ENCODE results near the gene FFAR2.

Gene FFAR2

DNA sequence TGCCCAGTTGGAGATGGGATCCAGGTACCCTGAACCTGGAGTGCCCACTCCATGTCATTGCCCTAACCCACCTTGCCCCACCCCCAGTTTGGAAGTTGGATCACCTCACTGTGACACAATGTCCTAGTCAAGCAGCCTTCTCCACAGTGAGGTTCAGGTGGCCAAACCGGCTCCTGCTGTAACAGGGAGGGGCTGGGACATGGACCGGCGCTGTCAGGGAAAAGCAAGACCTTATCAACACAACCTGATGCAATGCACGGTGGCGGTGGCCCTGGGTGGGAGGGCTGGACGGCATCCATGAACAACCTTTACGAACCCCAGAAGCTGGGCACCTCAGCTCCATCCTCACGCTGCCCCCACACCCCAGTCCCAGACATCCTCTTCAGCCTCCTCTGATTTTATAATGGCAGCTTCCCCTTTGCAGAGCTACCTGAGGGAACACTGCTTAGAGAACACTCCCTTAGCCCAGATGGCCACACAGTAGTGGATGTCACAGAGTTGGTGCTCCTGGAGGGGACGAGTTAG lies 43.8 kb downstream of the FFAR2 start:
- DNase-seq, result no peak

GRCh38 chr19:35493971-35494370 lies 45.9 kb downstream of the FFAR2 start:
- no peak for DNase-seq

DNA sequence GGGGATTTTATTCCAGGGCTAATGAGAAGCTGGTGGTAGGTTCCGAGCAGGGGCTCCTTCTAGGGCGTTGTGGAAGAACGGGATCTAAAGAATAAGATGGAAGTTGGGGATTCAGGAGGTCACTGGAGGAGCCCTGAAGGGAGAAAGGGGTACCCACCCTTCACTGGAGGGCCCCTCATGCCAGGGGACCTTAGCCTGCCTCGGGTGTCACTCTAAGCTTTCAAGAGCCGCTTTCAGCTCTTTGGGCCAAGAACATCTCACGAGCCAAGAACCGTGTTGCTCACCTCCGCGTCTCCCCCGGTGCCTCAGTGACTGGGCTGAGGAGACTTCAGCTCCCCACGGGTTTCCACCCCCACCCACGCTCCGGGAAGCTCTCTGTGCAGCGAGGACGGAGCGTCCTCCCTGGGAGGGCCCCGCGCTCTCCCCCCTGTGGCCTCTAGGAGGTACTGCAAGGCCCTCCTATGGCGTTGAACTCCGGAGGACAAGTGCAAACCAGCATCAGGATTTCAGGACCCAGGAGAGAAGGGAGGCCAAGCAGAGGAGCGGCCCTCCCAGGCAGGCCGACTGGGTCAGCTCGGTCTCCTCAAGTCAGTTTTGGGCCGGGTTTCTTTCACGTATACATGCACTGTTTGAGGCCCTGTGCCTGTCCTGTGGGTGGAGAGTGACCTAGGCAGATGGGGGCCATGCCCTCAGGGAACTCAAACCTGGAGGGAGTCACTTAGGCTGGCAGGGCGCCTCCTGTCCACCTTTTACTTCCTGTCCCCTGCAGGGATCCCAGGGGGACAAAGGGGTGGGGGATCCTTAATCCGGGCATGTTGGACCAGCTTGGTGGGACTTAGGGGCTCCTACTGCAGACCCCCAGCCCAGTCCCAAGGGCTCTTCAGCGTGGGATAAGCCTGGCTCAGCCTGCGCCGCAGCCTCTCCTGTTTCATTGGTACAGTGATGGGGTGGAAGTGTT lies 47.3 kb downstream of the FFAR2 start:
- DNase-seq, result peak; percentile 93

DNA sequence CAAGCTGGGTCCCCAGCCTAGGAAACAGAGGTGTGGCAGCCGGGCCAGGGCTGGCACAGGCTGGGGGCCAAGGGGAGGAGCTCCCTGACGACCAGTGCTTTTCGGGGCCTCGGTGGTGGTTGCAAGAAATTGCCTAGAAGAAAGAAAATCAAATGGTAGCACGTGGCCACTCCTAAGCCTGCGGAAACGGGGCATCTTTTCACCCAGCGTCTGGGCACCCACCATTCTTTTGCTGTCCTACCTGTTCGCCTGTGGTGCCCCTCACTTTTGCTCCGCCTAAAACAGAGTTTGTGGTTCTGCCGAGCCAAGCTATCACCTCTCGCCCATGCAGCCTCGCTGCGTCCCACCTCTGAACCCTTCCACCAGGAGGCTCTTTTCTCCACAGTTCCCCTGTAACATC lies 49.3 kb downstream of the FFAR2 start:
- peak; percentile 9 for DNase-seq

DNA sequence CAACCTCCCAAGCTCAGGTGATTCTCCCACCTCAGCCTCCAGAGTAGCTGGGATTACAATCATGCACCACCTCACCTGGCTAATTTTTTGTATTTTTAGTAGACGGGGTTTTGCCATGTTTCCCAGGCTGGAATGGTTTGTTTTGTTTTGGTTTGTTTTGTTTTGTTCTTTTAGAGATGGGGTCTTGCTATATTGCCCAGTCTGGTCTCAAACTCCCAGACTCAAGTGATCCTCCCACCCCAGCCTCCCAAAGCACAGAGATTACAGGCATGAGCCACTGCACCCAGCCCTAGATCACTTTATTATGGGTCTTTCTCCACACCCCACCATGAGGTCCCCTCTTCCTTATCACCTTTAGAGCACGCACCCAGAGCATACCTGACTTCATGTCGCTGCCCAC lies 50.2 kb downstream of the FFAR2 start:
- no peak for DNase-seq

GRCh38 chr19:35498984-35499527 lies 51.0 kb downstream of the FFAR2 start:
- no peak for DNase-seq

DNA sequence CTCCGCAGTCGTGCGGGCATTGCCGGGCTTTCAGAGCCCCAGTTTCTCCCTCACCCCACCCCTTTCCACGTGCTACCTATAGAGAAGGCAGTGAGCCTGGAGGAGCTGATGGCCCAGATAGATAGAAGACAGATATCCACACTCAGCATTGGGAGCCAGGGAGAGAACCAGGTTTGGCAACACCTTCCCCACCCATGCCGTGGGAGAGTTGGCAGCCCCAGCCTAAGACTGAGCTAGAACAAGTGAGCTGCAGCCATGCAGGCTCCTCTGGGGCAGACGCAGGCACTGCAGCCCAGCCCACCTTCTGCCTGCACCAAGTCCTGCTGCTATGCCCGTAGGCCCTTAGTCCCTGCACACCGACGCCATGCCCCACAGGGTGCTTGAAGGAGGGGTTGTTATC lies 52.6 kb downstream of the FFAR2 start:
- DNase-seq, result no peak
